OCI-LY7 (cell line): Measurements from ENCODE around the gene MIF4GD. TPM values are rescaled to one million over a fixed set of nuclear protein-coding genes. Genes with fewer than 3 reads are reported as not detected.

Experiments
- BruUV-seq: library from RNA; stranded (reverse); fragments of 400-500 nt; replicated peaks from 2 replicates; lab custom pipeline; 2021; lab: Mats Ljungman, UMichigan
- CTCF ChIA-PET: fragments of 300-600 bp; sonication (Branson Sonifier 250); formaldehyde crosslinking; loops from one replicate; lab custom pipeline; 2022; ENCODE audit warnings: antibody characterized with exemption; ENCODE audit not compliant: unreplicated experiment; lab: Charles Lee
- POLR2A ChIA-PET: fragments of 300-600 bp; sonication (Branson Sonifier 250); formaldehyde crosslinking; loops from one replicate; lab custom pipeline; 2022; ENCODE audit warnings: antibody characterized with exemption; lab: Charles Lee
- DNase-seq: peaks from one replicate; pipeline ENCODE4 v3.0.0-alpha.2; 2015; ENCODE audit warnings: low spot score
- H2AFZ ChIP-seq: fragments of 200-600 bp; sonication (generic), shearing (Covaris generic); 2 replicates; pipeline ENCODE4 v1.6.1; 2014; ENCODE audit warnings: mild to moderate bottlenecking, antibody characterized with exemption, low read length, moderate library complexity
- H3K27ac ChIP-seq: fragments of 200-600 bp; sonication (generic); 2 replicates; pipeline ENCODE4 v1.5.1; 2014; ENCODE audit warnings: mixed run types, low read depth, mild to moderate bottlenecking, moderate library complexity, low read length, inconsistent platforms; ENCODE audit not compliant: poor library complexity, severe bottlenecking
- H3K36me3 ChIP-seq: fragments of 200-600 bp; sonication (generic); 2 replicates; pipeline ENCODE4 v1.6.1; 2014; ENCODE audit warnings: mild to moderate bottlenecking, antibody characterized with exemption, low read length, moderate library complexity, mixed read lengths; ENCODE audit not compliant: insufficient read depth
- H3K4me1 ChIP-seq: fragments of 200-600 bp; sonication (generic); 2 replicates; pipeline ENCODE4 v1.5.1; 2014; ENCODE audit warnings: mild to moderate bottlenecking, low read length; ENCODE audit not compliant: insufficient read depth, poor library complexity, severe bottlenecking
- H3K4me2 ChIP-seq: fragments of 200-600 bp; sonication (generic); 2 replicates; pipeline ENCODE4 v1.6.1; 2014; ENCODE audit warnings: mild to moderate bottlenecking, low read length
- H3K4me3 ChIP-seq: fragments of 200-600 bp; sonication (generic); 2 replicates; pipeline ENCODE4 v1.5.1; 2014; ENCODE audit warnings: mild to moderate bottlenecking, low read depth, low read length; ENCODE audit not compliant: poor library complexity, severe bottlenecking
- H3K79me2 ChIP-seq: fragments of 200-600 bp; sonication (generic); 2 replicates; pipeline ENCODE4 v1.6.1; 2016; ENCODE audit warnings: low read depth, mild to moderate bottlenecking, low read length, moderate library complexity, mixed read lengths; ENCODE audit not compliant: insufficient read depth
- H3K9me2 ChIP-seq: fragments of 200-600 bp; sonication (generic); 2 replicates; pipeline ENCODE4 v1.6.1; 2016; ENCODE audit warnings: mild to moderate bottlenecking, low read length, mixed read lengths; ENCODE audit not compliant: insufficient read depth
- H3K9me3 ChIP-seq: fragments of 200-600 bp; sonication (generic); 2 replicates; pipeline ENCODE4 v1.6.1; 2014; ENCODE audit warnings: mild to moderate bottlenecking, mixed run types, low read length, mixed read lengths
- H4K20me1 ChIP-seq: fragments of 200-600 bp; sonication (generic); 2 replicates; pipeline ENCODE4 v1.6.1; 2014; ENCODE audit warnings: mild to moderate bottlenecking, antibody characterized with exemption, low read length, moderate library complexity, mixed read lengths; ENCODE audit not compliant: insufficient read depth
- CTCF ChIP-seq: fragments of 200-600 bp; sonication (generic); conservative IDR thresholded peaks from 2 replicates; pipeline ENCODE4 v1.5.1; 2014; ENCODE audit warnings: mild to moderate bottlenecking, antibody characterized with exemption, low read length, moderate library complexity, mixed read lengths
- EZH2phosphoT487 ChIP-seq: fragments of 200-600 bp; sonication (generic); IDR thresholded peaks from 2 replicates; pipeline ENCODE4 v1.6.1; 2018; ENCODE audit warnings: low read depth, borderline replicate concordance, mild to moderate bottlenecking, mixed run types, antibody characterized with exemption, low read length, moderate library complexity, mixed read lengths
- intact Hi-C: fragments of 100-400 bp; cut with micrococcal nuclease; formaldehyde crosslinking; loops from one replicate; pipeline ENCODE4 v1.10.0; 2022; ENCODE audit not compliant: unreplicated experiment
- total RNA-seq, 2 experiments: library from RNA; depleted of rRNA in 1 of 2; stranded (reverse); fragments of >200 nt in 1 of 2; shearing (Covaris generic) in 1 of 2; gene quantifications; 2 replicates each; pipeline ENCODE4 v1.2.3, GENCODE V29; 2014 to 2022

The MIF4GD gene
- total RNA-seq, 2 experiments from 2014 or later: 70.9 to 132 TPM

GRCh38 chr17:75307957-75308731, 37.1 kb upstream of the MIF4GD start:
- intact Hi-C loops: no loop called here
- no peaks in the 10 kb centered on the region for H3K9me2 ChIP-seq
- no peak overlapping the region for H2AFZ ChIP-seq

GRCh38 chr17:75301502-75302206, 30.6 kb upstream of the MIF4GD start:
- Histone ChIP-seq H3K9me2 (no peaks in the 10 kb centered on the region), H3K36me3 (peaks cover 7% of the 10 kb centered on the region; the same call in 1 of the 2 replicates), H3K79me2 (no peaks in the 10 kb centered on the region), H4K20me1 (no peaks in the 10 kb centered on the region), H3K27ac (no peak overlapping the region), H3K4me1 (peaks cover 35% of the 10 kb centered on the region), H2AFZ (no peak overlapping the region), H3K4me2 (no peak overlapping the region), H3K9me3 (no peaks in the 10 kb centered on the region), H3K4me3 (no peak overlapping the region)
- POLR2A ChIA-PET: no interaction called here
- BruUV-seq: no TSS peak
- TF ChIP-seq EZH2phosphoT487: no peak
- no peak for TF ChIP-seq CTCF
- no peak for DNase-seq
- CTCF ChIA-PET: no interaction called here
- intact Hi-C loops: no loop called here

More at GRCh38 chr17:75307957-75308731, 37.1 kb upstream of the MIF4GD start:
- BruUV-seq: no TSS peak
- no peak overlapping the region for H3K4me3 ChIP-seq
- no peaks in the 10 kb centered on the region for H4K20me1 ChIP-seq
- no peak for DNase-seq
- no peaks in the 10 kb centered on the region for H3K9me3 ChIP-seq
- no peak for TF ChIP-seq EZH2phosphoT487
- no peak for TF ChIP-seq CTCF
- H3K4me2 ChIP-seq: no peak overlapping the region
- CTCF ChIA-PET: no interaction called here
- H3K79me2 ChIP-seq: no peaks in the 10 kb centered on the region
- peaks cover 27% of the 10 kb centered on the region for H3K4me1 ChIP-seq
- POLR2A ChIA-PET: interaction anchor here (1.3 to 2.3 kb wide), 3 partner anchors 11 to 101 kb away, joined by 4 to 11 read pairs (median 6); no protein-coding TSS in a partner anchor
- no peak overlapping the region for H3K27ac ChIP-seq
- no peaks in the 10 kb centered on the region for H3K36me3 ChIP-seq
